ENCODE measurements around the gene BCAS1.

BCAS1 gene

DNA sequence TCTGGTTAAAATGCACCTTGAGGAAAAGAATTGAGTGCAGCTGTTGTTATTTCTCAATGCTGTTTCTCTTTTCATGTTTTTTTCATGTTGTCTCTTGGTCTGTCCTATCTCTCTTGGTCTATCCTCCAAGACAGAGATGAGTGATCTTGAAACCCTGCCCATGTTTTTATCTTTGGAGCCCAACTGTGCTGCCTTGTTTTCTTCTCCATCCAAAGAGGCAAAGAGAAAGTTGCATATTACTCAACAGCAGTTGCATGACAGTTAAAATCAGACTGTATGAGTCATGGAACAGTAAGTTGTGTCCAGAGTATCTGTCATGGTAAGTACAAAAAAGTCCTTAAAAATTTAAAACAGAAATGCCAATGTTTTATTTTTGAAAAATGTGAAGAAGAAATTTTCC lies 26.2 kb downstream of the BCAS1 start:
- DNase-seq = no peak

DNA sequence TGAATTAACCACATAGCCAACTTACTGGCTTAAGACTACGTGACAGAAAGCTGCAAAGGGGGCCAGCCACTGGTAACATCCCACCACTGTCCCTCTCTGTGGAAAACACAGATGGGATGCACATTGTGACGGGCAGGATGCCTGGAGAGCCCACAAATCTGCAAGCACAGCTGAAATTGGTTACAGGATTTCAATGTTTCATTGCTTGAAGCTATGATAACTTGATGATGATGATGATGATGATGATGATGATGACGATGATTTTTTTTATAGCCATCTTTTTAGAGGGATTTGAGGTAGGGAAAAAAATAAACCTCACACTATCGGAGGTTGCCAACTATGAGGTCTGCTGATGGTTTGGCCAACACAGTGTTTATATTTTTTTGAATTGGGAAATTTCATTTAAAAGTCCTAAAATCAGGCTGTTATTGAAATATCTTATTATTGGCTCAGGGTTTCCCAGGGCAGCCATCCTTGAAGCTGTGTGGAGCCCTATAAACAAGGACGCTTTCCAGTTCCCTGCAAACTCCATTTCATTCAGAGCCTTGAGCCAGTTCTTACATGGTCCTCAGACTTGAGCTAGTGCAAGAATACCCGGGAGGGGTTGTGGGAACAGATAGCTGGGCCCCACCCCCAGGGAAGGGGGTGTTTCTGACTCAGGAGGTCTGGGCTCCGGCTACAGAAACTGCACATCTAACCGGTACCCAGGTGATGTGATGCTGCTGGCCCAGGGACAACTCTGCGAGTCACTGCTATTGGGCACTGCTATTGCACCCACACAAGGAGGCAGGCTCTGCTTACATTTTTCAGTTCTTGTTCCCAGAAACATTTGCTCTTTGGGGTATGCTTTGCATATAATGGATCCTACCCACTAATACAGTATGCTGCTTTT lies 27.1 kb downstream of the BCAS1 start:
- DNase-seq = no peak

DNA sequence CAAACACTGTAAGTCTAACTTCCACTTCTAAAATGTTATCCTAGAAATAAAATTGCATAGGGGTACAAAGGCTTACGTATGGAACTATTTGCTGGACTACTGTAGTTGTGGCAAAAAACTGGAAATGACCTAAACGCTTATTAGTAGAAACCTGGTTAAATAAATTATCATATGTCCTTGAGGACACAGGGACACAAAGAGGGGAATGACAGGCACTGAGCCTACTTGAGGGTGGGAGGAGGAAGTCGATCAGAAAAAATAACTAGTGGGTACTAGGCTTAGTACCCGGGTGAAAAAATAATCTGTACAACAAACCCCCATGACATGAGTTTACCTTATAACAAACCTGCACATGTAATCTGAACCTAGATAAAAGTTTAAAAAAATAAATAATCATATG lies 28.4 kb downstream of the BCAS1 start:
- no peak for DNase-seq

DNA sequence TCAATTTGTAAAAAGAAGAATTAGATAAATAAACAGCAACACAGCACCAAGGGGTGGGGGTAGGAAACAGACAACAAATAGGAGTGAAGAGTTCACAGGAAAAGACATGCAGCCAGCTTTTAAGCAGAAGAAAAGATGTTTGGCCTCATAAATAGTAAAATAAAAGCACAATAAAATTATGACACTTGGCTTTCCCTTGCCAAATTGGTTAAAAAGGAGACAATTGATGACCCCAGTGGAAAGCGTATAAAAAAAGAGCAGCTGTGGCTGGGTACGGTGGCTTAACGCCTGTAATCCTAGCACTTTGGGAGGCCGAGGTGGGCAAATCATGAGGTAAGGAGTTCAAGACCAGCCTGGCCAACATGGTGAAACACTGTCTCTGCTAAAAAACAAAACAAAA lies 29.1 kb downstream of the BCAS1 start:
- DNase-seq = no peak

DNA sequence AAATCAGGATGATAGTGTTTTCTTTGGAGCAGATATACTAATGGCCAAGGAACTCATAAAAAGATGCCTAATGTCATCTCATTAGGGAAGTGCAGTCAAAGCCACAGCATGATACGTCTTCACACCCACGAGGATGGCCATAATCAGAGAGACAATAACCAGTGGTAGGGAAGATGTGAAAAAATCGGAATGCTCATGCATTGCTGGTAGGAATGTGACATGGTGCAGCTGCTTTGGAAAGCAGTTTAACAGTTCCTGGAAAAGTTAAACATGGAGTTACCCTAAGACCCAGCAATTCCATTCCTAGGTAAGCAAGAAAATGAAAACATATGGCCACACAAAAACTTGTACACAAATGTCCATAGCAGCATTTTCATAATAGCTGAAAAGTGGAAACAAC lies 29.9 kb downstream of the BCAS1 start:
- no peak for DNase-seq

DNA sequence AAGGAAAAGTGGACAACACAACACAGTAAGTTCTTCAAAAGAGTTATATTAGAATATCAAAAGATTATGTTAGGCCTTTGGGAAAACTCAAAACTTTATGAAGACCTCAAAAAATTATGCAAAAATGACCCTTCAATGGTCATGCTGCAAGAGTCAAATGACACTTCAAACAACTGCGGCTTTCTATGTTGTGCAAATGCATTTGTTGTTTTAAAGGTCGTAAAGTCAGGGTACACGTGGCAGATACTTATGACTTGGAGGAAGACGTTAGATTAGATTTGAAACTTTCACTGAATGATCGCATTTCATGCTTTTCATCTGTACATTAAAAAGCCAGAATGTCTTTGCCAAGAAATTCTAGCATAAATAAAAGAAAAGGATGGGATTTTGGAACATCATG lies 31.4 kb downstream of the BCAS1 start:
- no peak for DNase-seq

DNA sequence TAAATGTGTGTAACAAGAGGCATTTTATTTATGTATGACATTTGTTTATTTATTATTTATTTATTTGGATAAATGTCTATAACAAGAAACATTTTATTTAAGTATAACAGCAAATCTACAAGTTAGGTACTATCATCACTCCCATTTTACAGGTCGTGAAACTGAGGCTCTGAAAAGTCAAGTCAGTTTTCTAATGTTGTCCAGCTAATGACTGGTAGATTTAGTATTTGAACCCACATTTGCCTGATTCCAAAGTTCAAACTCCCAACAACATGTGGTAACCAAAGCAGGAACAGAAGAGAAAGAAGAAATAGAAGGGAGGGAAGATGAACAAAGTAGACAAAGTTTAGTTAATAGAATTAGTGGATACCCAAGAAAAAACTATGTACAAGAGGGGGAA lies 32.9 kb downstream of the BCAS1 start:
- DNase-seq = no peak

DNA sequence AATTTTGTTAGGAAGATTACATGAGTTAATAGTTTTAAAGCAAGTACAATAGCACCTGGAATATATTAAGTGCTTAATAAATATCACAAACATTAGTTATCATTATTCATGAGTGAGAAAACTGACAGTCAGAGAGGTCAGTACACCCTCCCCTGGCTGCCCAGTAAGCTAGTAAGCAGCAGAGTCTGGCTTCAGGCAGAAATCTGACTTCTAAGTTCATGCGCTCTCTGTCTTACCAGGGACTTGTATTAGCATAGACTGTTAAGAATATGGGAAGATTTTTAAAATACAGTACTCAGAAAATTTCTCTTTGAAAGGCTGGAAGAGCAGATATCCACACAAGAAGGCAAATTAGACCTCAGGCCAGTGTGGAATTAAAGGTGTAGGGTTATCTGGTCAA lies 40.8 kb downstream of the BCAS1 start:
- no peak for DNase-seq

DNA sequence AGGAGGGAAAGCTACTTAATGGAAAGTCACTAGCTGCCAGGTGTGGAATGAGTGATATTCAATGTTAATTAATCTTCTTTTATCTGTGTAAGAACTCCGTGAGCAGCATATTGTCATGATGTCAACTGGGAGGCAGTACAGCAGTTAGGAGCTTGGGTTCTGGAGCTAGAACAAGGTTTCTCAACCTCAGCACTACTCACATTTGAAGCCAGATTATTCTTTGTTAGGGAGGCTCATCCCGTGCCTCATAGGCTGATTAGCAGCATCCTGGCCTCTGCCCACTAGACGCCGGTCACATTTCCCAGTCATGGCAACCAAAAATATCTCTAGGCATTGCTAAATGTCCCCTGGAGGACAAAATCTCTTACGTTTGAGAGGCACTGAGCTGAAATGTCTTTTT lies 41.2 kb downstream of the BCAS1 start:
- DNase-seq = no peak

DNA sequence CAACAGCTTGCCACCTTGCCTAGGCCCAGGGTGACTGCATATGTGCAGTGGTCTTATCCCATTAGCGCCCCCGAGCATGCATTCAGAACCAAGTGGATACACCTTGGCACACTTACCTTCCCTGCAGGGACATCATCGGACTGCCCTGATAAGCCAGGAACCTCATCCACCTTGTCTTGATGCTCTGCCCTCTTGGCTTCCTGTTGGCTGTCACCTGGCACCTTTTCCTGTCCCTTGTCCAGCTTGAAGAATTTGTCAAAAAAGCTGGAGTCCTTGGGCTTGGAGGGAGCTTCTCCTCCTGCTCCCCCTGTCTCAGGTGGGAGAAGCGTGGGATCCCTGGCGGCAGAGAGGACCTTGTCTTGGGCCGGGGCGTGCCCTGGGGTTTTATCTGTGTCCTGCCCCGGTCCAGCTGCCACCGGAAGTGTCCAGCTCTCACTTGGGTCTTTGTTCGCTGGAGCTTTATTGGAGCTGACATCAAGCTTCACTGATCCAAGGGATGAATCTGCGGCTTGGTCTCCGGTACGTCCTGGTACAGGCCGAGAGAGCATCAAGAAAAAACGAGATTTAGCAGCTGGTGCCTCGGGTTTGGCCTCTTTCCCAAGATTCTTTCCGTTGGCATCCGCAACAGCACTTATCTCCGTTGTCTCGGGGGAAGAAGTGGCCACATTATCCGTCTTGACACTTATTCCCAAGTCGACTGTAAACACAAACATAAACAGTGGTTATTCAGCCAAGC lies 42.0 kb downstream of the BCAS1 start:
- no peak for DNase-seq

DNA sequence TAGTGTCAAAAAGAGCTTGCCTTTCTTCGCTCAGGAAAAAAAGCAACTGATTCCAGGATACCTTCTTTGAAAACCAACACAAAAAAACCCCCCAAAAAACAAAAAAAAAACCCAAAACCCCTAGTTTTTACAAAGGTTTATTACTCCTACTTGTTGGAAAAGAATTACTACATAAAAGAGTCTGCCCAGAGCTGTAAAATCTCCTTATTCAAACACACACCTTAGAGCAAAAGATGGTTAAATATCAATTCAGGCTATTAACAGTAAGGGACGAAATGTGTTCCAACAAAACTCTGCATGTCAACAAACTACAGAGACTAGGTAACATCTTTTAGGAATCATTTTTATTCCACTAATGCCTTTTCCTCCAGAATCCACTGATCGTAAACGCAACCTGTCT lies 42.7 kb downstream of the BCAS1 start:
- DNase-seq = no peak

DNA sequence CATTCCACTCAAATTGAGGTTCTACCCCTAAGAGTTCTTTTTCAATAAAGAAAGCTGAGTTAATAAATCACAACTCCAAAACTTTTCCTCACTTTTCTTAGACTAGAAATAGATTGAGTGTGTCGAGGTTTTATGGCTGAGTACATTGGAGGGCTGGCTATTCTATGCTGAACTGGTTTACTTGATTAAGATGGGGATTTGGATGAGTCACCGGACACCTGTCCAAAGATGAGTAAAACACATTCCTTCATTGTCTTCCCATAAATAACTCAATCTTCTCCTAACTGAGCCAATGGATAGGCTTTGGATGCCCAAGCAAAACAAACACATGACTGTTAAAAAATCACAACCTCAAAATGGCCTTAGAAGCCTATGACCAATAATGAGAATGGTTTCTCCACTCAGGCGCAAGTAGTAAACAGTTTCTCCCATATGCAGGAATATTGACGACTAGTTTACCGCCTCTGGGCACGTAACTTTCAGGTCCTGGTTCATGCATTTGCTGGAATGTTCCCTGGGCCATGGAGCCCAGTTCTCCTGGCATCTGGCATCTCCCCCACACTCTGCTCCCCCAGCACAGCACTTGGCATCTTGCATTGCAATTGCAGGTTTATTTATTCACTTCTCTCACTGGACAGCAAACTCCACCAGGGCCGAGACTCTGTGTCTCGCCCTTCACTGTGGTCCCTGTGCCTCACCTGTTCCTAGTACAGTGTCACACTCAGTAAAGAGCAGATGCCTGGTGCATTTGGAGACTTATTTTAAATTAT lies 43.9 kb downstream of the BCAS1 start:
- DNase-seq = no peak

DNA sequence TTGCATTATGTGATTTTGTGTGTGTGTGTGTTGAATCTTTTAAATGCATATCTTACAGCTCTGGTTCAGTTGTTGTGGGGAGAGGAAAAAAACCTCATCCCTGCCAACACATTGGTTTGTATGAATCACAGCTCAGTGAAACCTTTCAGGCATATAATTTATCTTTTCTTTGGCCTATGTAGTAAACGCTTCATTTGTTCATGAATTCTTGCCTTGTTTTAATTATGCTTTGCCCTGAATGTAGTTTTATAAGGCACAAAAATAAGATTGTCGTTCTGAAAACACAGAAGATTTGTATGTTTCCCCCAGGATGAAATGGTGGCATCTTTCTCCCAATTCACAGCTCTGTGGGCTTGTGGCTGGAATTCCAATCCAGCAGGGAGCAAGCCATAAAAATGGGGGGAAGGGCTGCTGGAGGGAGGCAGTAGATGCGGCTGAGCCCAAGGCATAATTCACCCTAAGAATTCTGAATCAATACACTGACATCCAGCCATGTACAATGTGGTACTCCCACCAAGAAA lies 45.1 kb downstream of the BCAS1 start:
- no peak for DNase-seq

DNA sequence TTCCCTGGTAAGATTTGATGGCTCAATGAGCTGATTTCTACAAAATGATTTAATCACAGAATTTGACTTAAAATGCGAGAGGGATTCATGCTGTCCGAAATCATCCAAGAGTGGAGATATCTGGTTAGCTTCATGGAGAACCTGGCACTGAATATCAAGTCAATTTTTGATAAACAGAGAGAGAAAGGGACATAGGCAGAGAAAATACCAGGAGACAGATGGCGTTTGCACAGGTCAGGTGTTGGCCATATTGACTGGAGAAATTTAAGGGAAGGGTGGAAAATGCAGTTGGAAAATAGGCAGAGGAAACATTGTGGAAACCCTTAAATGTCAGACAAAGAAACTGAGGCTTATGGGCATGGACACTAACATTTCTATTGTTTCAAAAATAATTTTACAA lies 47.0 kb downstream of the BCAS1 start:
- DNase-seq = no peak

DNA sequence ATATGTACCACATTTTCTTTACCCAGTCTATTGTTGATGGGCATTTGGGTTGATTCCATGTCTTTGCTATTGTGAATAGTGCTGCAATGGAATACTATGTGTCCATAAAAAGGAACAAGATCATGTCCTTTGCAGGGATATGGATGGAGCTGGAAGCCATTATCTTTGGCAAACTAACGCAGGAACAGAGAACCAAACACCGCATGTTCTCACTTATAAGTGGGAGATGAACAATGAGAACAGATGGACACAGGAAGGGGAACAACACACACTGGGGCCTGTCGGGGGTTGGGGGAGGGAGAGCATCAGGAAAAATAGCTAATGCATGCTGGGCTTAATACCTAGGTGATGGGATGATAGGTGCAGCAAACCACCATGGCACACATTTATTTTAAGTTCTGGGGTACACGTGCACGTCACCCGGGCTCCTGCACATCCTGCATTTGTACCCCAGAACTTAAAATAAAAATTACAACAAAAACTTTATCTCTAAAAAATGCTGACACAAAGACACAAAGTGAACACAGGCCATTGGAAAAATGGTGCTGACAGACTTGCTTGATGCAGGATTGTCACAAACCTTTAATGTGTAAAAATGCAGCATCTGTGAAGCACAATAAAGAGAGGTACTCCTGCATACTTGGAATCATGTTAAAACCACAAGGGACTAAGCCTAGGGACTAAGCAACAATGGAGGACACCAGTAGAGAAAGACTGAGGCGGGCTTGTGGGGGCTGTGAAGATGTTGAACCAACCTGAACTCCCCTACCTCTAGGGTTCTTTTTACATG lies 48.8 kb downstream of the BCAS1 start:
- DNase-seq = no peak

DNA sequence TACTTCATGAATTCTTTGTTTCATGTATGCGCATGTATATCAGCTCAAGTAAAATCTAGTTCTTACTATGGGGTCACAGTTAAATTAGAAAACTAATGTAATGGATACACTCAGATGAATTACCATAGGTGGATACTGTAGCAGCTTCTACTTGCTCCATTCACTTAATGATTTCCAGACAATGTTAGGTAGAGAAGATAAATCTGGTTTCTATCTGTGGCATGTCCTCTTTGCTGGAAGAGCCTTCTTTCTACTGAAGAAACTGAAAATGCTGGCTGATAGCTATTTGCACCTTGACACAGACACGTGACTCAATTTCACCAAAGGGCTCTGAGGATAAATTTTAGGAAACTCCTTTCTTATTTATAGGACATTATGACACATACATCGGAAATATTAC lies 49.5 kb downstream of the BCAS1 start:
- DNase-seq = no peak

DNA sequence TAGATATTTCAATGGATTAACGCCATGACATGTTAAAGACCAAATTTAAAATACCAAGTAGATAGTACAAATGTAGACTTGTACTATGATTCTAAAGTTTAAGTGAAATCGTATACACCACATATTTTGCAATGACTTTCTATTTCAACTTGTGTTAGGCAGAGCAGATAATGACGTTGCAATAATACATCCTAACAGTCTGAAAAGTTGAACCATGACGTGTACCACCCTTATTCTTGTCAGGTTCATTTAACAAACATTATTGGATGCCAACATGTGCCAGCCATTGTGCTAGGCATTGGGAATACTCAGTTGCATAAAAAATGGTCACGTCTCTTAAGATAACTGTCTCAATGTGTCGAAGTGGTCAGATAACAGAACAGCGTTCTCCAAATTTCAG lies 50.0 kb downstream of the BCAS1 start:
- no peak for DNase-seq

DNA sequence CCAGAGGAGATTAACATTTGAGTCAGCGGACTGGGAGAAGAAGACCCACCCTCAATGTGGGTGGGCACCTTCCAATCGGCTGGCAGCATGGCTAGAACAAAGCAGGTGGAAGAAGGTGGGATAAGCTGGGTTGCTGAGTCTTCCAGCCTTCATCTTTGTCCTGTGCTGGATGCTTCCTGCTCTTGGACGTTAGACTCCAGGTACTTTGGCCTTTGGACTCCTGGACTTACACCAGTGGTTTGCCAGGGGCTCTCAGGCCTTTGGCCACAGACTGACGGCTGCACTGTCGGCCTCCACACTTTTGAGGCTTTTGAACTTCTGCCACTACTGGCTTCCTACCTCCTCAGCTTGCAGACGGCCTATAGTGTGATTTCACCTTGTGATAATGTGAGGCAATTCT lies 50.8 kb downstream of the BCAS1 start:
- DNase-seq = no peak

DNA sequence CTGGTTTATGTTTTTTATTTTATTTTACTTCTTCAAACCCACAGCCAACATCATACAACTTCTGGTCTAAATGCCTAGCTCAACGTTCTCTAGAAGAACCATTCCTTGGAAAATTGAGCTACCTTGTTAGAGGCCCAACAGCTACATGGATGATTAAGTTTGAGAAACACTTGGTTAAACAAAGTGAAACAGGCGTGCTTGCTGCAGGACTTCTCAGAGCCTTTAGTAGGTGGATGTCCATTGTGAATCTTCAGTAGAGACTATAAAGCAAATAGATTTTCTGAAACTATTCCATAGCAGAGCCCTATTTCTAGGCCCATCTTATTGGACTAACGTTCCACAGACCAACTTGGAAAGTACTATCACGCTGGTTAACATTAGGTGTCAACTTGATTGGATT lies 51.3 kb downstream of the BCAS1 start:
- no peak for DNase-seq

DNA sequence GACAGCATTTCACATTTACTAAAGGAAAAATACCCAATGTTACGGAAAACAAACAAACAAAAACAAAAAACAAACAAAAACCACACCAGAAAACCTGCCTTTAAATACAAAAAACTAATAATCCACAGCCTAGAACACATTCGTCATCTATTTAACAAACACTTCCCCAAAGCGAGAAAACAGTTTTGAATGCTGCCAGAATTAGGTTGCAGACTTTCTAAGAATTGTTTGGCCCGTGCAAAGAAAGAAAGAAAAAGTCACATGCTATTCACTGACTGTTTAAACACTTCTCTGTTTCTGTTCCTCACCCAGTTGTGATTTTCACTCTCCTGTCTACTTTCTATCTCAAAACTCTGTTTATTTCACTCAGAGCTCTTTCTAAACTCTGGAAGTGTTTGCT lies 52.5 kb downstream of the BCAS1 start:
- no peak for DNase-seq

DNA sequence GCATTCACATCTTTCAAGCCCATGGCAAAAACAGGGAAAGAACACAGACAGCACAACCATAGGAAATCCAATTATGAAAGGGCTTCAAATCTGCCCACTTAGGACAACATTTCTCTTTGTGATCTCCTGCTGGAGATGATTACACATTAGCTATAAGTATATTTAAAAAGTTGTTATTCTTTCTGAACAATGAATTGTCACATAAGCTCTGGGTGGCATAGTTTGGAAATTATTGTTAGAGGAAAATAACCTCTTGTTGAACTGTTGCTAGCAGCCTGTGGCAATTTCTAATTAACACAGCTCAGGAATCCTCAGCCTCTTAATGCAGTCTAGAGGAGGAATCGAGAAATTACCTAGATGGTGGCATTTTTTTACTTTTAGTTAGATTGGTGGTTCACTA lies 54.9 kb downstream of the BCAS1 start:
- no peak for DNase-seq

DNA sequence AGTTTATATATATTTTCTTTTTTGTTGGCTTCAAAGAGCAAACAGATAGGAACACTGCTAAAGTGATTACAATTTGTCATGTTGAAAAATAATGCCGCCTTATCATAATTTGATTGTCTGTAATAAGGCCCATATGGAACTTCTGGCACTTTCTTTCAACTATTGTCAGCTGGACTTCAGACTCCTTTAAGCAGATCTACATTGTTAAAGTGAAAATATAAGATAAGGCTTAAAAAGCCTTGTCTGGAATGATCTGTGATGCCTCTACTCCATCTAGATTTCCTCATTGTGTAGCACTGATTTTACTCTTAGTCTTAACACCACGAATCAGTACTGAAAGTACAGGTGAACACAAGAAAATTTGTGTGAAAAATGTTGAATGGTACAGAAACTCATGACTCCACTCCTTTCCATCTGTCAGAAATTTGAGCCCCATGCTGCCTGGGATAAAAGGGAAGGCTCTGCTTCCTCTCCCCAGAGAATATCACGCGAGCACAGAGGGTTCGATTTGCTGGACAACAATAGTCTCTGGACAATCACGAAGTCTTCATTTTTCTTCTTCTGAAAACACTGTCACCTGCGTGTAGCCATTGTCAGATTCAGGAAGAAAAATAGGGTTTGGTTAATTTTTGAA lies 56.0 kb downstream of the BCAS1 start:
- no peak for DNase-seq

Data from activated CD4-positive, alpha-beta T cell treated with anti-CD3 and anti-CD28 coated beads, Interleukin-2, amount 50 U/mL, for 1 hour (primary cell).